ENCODE results near the gene CSPG4.
A peak's percentile ranks its signal among the peaks of the same experiment; 100 is the strongest.
"Not testable (repeated sequence)": the region's sequence is repeated elsewhere in the genome, so short reads cannot be mapped to it uniquely, and the experiment has no call there.

CSPG4 gene

GRCh38 chr15:75646112-75646943, 66.3 kb downstream of the CSPG4 start:
- DNase-seq, result no peak

- DNase-seq, result no peak
Measured at GRCh38 chr15:75644376-75644775, 68.3 kb downstream of the CSPG4 start.

DNA sequence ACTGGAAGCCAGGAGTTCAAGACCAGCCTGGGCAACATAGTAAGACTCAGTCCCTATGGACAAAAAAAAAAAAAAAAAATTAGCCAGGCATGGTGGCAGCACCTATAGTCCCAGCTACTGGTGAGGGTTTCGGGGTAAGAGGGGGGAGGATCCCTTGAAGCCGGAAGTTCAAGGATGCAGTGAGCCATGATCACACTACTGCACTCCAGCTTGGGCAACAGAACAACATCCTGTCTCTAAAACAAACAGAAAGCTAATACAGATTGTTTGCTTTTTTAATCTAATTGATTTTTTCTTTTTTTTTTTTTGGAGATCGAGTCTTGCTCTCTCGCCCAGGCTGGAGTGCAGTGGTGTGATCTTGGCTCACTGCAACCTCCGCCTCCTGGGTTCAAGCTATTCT, 71.0 kb downstream of the CSPG4 start:
- DNase-seq, result no peak

DNA sequence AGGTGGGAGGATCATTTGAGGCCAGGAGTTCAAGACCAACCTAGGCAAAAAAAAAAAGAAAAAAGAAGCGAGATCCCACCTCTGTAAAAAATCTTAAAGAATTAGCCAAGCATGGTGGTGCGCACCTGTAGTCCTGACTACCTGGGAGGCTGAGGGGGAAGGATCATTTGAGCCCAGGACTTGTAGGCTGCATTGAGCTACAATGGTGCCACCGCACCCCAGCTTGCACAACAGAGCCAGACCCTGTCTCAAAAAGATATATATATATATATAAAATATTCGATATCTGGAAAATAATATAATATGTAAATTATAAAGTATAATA, 71.5 kb downstream of the CSPG4 start:
- no peak for DNase-seq

GRCh38 chr15:75640483-75641178, 72.0 kb downstream of the CSPG4 start:
- peak; percentile 39 for DNase-seq

DNA sequence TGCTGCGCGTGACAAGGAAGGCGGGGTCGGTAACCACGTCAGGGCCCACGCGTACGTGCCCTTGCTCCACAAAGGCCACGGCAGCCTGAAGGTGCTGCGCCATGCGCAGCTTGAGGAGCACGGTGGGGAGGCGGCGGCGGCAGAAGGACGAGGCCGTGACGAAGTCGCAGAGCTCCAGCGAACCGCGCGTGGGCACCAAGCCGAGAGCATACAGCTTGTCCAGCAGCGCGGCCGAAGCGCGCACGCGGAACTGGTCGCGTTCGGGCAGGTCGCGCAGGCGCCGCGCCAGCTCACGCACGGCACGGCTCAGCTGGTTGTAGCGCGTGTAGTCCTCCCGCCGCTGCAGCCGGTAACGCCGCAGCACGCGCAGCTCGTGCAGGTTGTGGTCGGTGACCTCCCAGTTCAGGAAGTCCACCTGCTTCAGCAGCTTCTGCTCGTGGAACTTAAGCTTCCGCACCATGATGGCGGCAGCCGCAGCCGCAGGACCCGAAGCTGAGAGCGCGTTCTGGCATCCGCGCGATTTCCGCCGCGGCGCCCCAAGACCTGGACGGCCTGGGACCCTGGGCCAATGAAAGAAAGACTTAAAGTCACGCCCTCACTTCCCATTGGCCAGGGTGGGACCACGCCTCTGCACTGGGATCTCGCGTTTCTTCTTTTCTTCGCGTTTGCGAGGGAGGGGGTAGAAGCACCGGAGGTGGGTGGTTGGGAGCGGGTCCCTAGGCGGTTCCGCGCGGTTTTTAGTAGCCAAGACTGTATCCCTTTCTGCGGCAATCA, 72.8 kb downstream of the CSPG4 start, which contains the start of gene IMP3:
IMP3 (minus strand) TSS at position 516 of the 774 bp plus-strand sequence; CDS start at position 460, 56 bp downstream.
- peak; percentile 98 for DNase-seq

DNA sequence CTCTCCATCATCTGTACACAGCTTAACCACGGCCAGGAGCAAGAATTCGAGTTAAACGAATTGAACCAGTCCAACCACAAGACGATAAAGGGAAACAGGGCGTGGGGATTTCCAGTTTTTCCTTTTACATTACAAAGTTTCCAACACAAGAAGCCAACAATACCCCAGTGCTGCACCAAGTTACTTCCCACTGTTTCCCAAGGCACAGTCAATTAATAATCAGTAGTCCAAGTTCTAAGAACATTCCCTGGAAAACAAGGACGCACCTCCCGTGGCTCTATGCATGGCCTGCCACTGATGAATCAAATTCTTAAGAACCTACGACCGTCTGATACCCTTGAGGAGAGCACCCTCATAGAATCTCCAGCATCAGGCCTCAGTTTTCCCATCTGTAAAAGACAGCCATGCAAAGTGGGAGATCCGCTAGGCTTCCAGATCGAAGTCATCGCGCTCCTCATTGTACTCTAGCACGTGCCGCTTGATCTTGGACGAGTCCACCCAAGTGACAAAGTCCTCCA, 73.4 kb downstream of the CSPG4 start:
- no peak for DNase-seq

DNA sequence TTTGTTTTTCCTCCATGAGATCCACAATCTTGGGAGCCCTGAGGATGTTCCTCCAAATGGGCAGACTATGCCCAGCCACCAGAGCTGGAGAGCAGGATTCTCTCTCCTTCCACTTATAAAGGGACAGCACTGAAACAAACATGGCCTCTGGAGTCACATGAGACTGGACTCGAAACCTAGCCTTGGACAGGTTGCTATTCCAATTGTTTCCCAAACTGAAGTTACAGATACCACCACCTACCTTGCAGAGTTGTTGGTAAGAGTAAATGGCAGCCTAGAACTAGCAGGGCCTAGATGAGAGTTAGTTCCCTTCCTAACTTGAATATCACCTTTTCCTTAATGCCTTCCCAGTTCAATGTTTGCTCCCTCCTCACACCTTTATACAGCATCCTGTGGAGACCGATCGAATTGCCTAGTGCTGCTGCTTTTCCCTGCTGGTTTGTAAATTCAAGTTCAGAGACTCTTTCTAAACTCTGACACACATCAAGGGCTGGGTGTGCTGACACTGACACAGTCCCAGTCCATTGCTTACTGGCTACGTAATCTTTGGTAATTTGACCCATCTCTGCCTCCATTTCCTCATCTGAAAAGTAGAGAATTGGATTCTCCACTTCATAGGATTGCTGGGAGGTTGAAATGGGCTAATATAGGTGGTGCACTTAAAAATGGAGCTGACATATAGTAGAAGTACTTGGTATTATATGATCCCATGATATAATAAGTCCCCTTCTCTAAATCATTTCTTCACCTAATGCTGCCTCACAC, 75.2 kb downstream of the CSPG4 start:
- no peak for DNase-seq

GRCh38 chr15:75636026-75636425, 76.6 kb downstream of the CSPG4 start:
- no peak for DNase-seq

DNA sequence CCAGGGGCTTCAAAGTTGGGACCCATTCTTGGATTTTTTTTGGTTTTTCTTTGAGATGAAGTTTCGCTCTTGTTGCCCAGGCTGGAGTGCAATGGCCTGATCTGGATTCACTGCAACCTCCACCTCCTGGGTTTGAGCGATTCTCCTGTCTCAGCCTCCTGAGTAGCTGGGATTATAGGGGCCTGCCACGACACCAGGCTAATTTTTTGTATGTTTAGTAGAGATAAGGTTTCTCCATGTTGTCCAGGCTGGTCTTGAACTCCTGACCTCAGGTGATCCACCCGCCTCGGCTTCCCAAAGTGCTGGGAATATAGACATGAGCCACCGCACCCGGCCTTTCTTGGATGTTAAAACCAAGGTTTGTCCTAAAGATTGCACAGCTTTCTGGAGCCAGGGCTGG, 78.7 kb downstream of the CSPG4 start:
- not testable (repeated sequence) for DNase-seq

GRCh38 chr15:75631935-75632334, 80.7 kb downstream of the CSPG4 start:
- no peak for DNase-seq

DNA sequence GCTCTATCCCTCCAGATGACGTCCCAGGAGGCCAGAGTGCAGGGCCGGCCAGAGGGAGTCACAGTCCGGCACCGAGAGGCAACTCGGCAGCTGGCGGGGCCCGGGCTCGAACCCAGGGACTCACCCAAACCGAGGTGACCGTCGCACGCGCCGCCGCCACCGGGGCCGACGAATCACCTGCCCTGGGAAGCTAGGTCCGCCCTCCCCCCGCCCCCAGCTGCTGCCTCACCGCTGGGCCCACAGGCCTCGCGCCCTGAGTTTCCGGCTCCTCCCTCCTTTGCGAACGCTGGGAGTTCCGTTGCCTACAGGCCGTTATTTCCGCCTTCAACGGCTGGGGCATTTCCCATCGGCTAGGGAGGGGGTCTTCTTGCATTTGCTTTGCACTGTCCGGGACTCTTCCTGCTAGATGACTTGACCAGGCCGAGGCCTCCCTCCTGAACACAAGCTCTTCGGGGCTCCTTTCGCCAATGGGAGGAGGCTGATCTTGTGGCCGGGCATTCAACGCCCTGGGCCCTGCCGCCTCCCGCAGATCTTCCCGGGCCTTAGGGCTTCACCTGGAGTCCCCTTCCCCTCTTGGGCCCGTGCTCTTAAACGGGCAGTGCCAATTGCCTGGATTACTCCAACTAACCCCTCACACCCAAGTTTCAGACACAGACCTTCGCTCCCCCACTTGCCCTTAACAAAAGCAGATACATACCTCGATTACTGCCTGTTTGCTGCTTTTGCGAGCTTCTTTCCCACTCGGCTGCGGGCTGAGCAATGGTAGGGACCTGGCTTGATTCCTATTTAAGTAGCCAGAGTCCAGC, 86.9 kb downstream of the CSPG4 start, which contains the start of gene SNUPN:
SNUPN (minus strand) TSS at position 184 of the 806 bp plus-strand sequence. CDS start 4,674 bp downstream, outside the sequence.
- DNase-seq, result peak; percentile 94

Data from midbrain (tissue), 1 donor.